Thymus (tissue), 11 donors: ENCODE data around the gene PRKAG1. TPM values are rescaled to one million over a fixed set of nuclear protein-coding genes. Genes with fewer than 3 reads are reported as not detected.

Source experiments
- DNase-seq, 9 donors: peaks; one replicate each; pipeline ENCODE4 v3.0.0-alpha.2; 2013; ENCODE audit warnings: low spot score in 9 of 9, low read depth in 6 of 9, missing footprints in 1 of 9
- H3K27ac ChIP-seq, 2 donors: one replicate each; pipeline ENCODE4 v1.5.1; 2013; ENCODE audit warnings: control low read depth in 1 of 2, low read depth in 1 of 2, low read length in 1 of 2, mild to moderate bottlenecking in 1 of 2, moderate library complexity in 1 of 2
- H3K27me3 ChIP-seq, 2 donors: one replicate each; pipeline ENCODE4 v1.5.1; 2013; ENCODE audit warnings: low read length in 1 of 2; ENCODE audit not compliant: control insufficient read depth in 2 of 2, insufficient read depth in 1 of 2
- H3K36me3 ChIP-seq, 2 donors: one replicate each; pipeline ENCODE4 v1.5.1; 2013; ENCODE audit warnings: low read length in 1 of 2, mild to moderate bottlenecking in 1 of 2, moderate library complexity in 1 of 2; ENCODE audit not compliant: control insufficient read depth in 2 of 2, insufficient read depth in 2 of 2
- H3K4me1 ChIP-seq, 2 donors: one replicate each; pipeline ENCODE4 v1.5.1; 2013; ENCODE audit warnings: low read length in 2 of 2; ENCODE audit not compliant: control insufficient read depth in 2 of 2, insufficient read depth in 2 of 2
- H3K4me3 ChIP-seq, 2 donors: one replicate each; pipeline ENCODE4 v1.5.1; 2013; ENCODE audit warnings: low read length in 2 of 2, control low read depth in 1 of 2, mild to moderate bottlenecking in 1 of 2
- H3K9me3 ChIP-seq, 2 donors: one replicate each; pipeline ENCODE4 v1.5.1; 2013; ENCODE audit warnings: low read length in 1 of 2, mild to moderate bottlenecking in 1 of 2; ENCODE audit not compliant: control insufficient read depth in 2 of 2, insufficient read depth in 1 of 2
- WGBS: extraction: QIAGEN DNeasy Blood & Tissue Kit; methylation state at CpG from one replicate; pipeline ENCODE4 v1.1.7; 2013; 5-methylcytosine and 5-hydroxymethylcytosine counted together
- polyA plus RNA-seq: library from polyadenylated mRNA; stranded (reverse); fragments of 200-250 nt; gene quantifications from one replicate; pipeline ENCODE4 v1.2.3, GENCODE V29; 2013
- total RNA-seq: library from RNA; stranded (reverse); fragments of 120-200 nt; gene quantifications from one replicate; pipeline ENCODE4 v1.2.4, GENCODE V29; 2013
- donor health status: healthy.

Gene PRKAG1
- total and polyA plus RNA-seq, 2 donors, result 58.5 to 65.3 TPM

- H3K4me3 ChIP-seq, result no peak overlapping the region
- WGBS, result 59% methylated on average over 10 of the region's 10 CpGs
- H3K36me3 ChIP-seq, result no peaks in the 10 kb centered on the region
- H3K27ac ChIP-seq, result no peak overlapping the region
- no peak for DNase-seq
- peaks cover 60 to 100% of the 10 kb centered on the region in 2 donors for H3K27me3 ChIP-seq
- H3K4me1 ChIP-seq, result peaks cover 5 to 14% of the 10 kb centered on the region in 2 donors
- H3K9me3 ChIP-seq, result peaks cover 0 to 5% of the 10 kb centered on the region in 2 donors
These were observed 33.1 kb downstream of the PRKAG1 start for GRCh38 chr12:48985475-48985897.

DNA sequence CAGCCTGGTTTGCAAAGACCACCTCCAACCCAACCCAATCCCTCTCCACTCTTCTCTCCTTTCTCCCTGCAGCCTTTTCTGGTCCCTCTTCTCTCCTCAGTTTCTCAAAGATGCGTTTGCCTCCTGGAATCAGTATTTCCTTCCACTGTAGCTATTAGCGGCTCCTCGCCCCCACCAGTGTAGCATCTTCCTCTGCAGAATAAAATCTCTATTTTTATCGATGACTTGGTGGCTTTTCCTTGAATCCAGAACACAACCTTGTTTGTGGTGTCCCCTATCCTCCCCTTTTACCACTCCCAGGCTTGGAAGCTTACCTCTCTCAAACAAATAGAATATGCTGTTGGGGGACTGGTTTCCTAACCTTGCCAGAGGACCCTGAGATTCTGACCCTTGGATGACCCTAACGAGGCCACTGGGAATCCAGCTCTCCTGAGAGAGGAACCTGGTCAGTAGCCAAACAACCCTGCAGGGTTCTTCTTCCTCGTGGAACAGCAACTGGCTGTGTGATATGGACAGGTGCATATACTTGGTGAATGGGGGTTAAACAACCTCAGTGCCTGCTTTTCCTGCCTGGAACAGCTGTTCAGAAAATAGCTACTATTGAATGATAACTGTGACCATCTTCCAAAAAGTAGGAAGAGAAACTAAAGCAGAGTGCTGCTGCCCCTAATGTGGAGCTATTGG lies 36.0 kb downstream of the PRKAG1 start:
- 67% methylated on average over 6 of the region's 6 CpGs for WGBS
- Histone ChIP-seq H3K27ac (no peak overlapping the region), H3K27me3 (peaks cover 75 to 100% of the 10 kb centered on the region in 2 donors), H3K36me3 (no peaks in the 10 kb centered on the region), H3K4me1 (peaks cover 21 to 43% of the 10 kb centered on the region in 2 donors), H3K4me3 (no peak overlapping the region), H3K9me3 (peaks cover 1 to 19% of the 10 kb centered on the region in 2 donors)
- no peak for DNase-seq

- Histone ChIP-seq H3K27me3 (peaks cover 78 to 100% of the 10 kb centered on the region in 2 donors), H3K4me1 (peaks cover 21 to 49% of the 10 kb centered on the region in 2 donors), H3K4me3 (peak overlapping the region; percentile 9 to 55), H3K9me3 (peaks cover 1 to 19% of the 10 kb centered on the region in 2 donors), H3K36me3 (peaks cover 0 to 2% of the 10 kb centered on the region in 2 donors), H3K27ac (no peak overlapping the region)
- DNase-seq, result no peak
- 18% methylated on average over 13 of the region's 13 CpGs for WGBS
These were observed 36.8 kb downstream of the PRKAG1 start for GRCh38 chr12:48981757-48982157.

GRCh38 chr12:48980953-48981756 lies 37.4 kb downstream of the PRKAG1 start:
- H3K27me3 ChIP-seq, result peaks cover 79 to 100% of the 10 kb centered on the region in 2 donors
- WGBS, result 2% methylated on average over 91 of the region's 91 CpGs
- peaks cover 21 to 49% of the 10 kb centered on the region in 2 donors for H3K4me1 ChIP-seq
- H3K36me3 ChIP-seq, result peaks cover 0 to 2% of the 10 kb centered on the region in 2 donors
- peaks cover 1 to 19% of the 10 kb centered on the region in 2 donors for H3K9me3 ChIP-seq
- H3K4me3 ChIP-seq, result peak overlapping the region; percentile 9 to 55
- no peak overlapping the region for H3K27ac ChIP-seq
- peak in 3 of 9 donors; percentile 59 to 75 (median 67) for DNase-seq

- 2% methylated on average over 46 of the region's 46 CpGs for WGBS
- peak overlapping the region; percentile 42 to 55 for H3K4me3 ChIP-seq
- peaks cover 21 to 49% of the 10 kb centered on the region in 2 donors for H3K4me1 ChIP-seq
- H3K9me3 ChIP-seq, result peaks cover 1 to 19% of the 10 kb centered on the region in 2 donors
- H3K36me3 ChIP-seq, result peaks cover 0 to 2% of the 10 kb centered on the region in 2 donors
- peaks cover 80 to 100% of the 10 kb centered on the region in 2 donors for H3K27me3 ChIP-seq
- H3K27ac ChIP-seq, result no peak overlapping the region
- peak in 1 of 9 donors; percentile 56 for DNase-seq
These were observed 38.1 kb downstream of the PRKAG1 start for GRCh38 chr12:48980389-48980952.

DNA sequence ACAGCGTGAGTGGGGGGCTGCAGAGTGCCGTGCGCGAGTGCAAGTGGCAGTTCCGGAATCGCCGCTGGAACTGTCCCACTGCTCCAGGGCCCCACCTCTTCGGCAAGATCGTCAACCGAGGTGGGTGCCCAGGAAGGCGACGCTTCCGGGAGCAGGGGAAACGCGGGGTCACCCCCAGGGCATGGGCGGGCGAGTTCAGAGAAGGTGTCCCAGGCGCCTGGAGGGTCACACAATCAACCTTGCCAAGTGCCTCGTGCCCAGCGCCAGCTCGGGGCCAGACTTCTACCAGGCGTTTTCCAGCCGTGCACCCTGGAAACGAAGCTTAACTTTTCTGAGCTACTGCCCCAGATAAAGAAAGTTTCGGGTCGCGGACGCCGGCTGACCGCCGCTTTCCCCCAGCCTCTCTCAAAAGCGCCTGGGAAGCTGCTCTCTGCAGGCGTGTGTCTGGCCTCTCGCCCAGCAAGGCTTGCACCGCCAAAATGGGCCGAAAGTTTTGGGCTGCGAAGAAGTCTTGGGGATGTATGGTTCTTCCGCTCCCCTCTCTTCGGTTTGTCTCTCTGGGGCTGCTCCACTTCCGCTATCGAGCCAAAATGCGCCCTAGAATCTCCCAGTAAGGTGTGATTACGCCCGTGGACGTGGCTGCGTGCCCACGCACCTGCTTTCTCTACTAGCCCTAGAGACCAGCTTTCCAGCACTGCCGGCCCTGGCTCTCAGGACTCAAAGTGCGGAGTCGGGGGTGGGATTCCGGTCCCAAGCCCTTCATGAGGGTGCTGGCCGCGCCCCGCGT lies 38.8 kb downstream of the PRKAG1 start:
- WGBS, result 2% methylated on average over 55 of the region's 55 CpGs
- peaks cover 0 to 2% of the 10 kb centered on the region in 2 donors for H3K36me3 ChIP-seq
- peak in 1 of 9 donors; percentile 67 for DNase-seq
- peaks cover 85 to 100% of the 10 kb centered on the region in 2 donors for H3K27me3 ChIP-seq
- no peak overlapping the region for H3K27ac ChIP-seq
- peak overlapping the region; percentile 42 to 55 for H3K4me3 ChIP-seq
- peaks cover 1 to 19% of the 10 kb centered on the region in 2 donors for H3K9me3 ChIP-seq
- peaks cover 21 to 49% of the 10 kb centered on the region in 2 donors for H3K4me1 ChIP-seq

- 3% methylated on average over 45 of the region's 45 CpGs for WGBS
- peaks cover 21 to 49% of the 10 kb centered on the region in 2 donors for H3K4me1 ChIP-seq
These were observed 39.6 kb downstream of the PRKAG1 start for GRCh38 chr12:48978741-48979601.

DNA sequence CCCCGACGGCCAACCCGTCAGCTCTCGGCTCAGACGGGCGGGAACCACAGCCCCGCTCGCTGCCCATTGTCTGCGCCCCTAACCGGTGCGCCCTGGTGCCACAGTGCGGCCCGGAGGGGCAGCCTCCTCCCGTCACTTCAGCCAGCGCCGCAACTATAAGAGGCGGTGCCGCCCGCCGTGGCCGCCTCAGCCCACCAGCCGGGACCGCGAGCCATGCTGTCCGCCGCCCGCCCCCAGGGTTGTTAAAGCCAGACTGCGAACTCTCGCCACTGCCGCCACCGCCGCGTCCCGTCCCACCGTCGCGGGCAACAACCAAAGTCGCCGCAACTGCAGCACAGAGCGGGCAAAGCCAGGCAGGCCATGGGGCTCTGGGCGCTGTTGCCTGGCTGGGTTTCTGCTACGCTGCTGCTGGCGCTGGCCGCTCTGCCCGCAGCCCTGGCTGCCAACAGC lies 40.3 kb downstream of the PRKAG1 start, which contains the start of gene WNT1:
Gene WNT1 (plus strand): TSS at position 32 of the 450 bp plus-strand sequence. CDS start 329 bp downstream, at position 361.
- WGBS, result 5% methylated on average over 45 of the region's 45 CpGs
- no peak within 1 kb of the TSS for H3K27ac ChIP-seq
- peaks cover 0 to 2% of the 10 kb centered on the region in 2 donors for H3K36me3 ChIP-seq
- H3K4me3 ChIP-seq, result peak within 1 kb of the TSS in 1 of 2 donors; percentile 55
- H3K9me3 ChIP-seq, result peaks cover 2 to 25% of the 10 kb centered on the region in 2 donors
- H3K27me3 ChIP-seq, result peaks cover 85 to 100% of the 10 kb centered on the region in 2 donors
- DNase-seq, result no peak
- peaks cover 21 to 52% of the 10 kb centered on the region in 2 donors for H3K4me1 ChIP-seq

More at GRCh38 chr12:48978741-48979601, 39.6 kb downstream of the PRKAG1 start:
- H3K27me3 ChIP-seq, result peaks cover 83 to 100% of the 10 kb centered on the region in 2 donors
- no peak for DNase-seq
- no peak overlapping the region for H3K27ac ChIP-seq
- peaks cover 2 to 20% of the 10 kb centered on the region in 2 donors for H3K9me3 ChIP-seq
- H3K4me3 ChIP-seq, result peak overlapping the region; percentile 42 to 55
- peaks cover 0 to 2% of the 10 kb centered on the region in 2 donors for H3K36me3 ChIP-seq
